GM12878 (cell line): ENCODE measurements around the gene IRF8. TPM values are rescaled to one million over a fixed set of nuclear protein-coding genes. Genes with fewer than 3 reads are reported as not detected.

Source experiments
- ATAC-seq: fragments of 200-7000 bp; cut with Tn5 transposase; 3 replicates; pipeline ENCODE4 v1.9.1; 2020; ENCODE audit warnings: mild to moderate bottlenecking, moderate library complexity
- BruUV-seq: library from RNA; stranded (reverse); fragments of 400-500 nt; replicated peaks from 2 replicates; lab custom pipeline; 2021; lab: Mats Ljungman, UMichigan
- CTCF ChIA-PET: fragments of 300-600 bp; sonication (Branson Sonifier 250); formaldehyde crosslinking; extraction: SDS; loops from one replicate; lab custom pipeline; 2021; ENCODE audit warnings: inconsistent platforms; lab: Yijun Ruan, JAX
- POLR2A ChIA-PET: fragments of 350-600 bp; formaldehyde crosslinking; extraction: SDS; loops from one replicate; lab custom pipeline; 2021; ENCODE audit warnings: inconsistent platforms; lab: Charles Lee
- RAD21 ChIA-PET: fragments of 300-600 bp; sonication (Branson Sonifier 250); formaldehyde crosslinking; loops from one replicate; lab custom pipeline; 2023; ENCODE audit warnings: antibody characterized with exemption; ENCODE audit not compliant: unreplicated experiment; lab: Charles Lee
- SMC1A ChIA-PET: fragments of 300-600 bp; sonication (Branson Sonifier 250); formaldehyde crosslinking; loops from one replicate; lab custom pipeline; 2023; ENCODE audit not compliant: unreplicated experiment, uncharacterized antibody; lab: Charles Lee
- DNase-seq: peaks from one replicate; pipeline ENCODE4 v3.0.0-alpha.2; 2011; ENCODE audit warnings: low read depth, low spot score
- FAIRE-seq: peaks from 3 replicates; lab custom pipeline; 2011; peaks lifted over from hg19 to GRCh38; lab: Jason Lieb, UNC
- H2AFZ ChIP-seq: 2 replicates; pipeline ENCODE4 v1.6.0; 2011; ENCODE audit warnings: low read depth, low read length, control low read depth; ENCODE audit not compliant: control insufficient read depth
- H3K27ac ChIP-seq: 2 replicates; pipeline ENCODE4 v1.5.1; 2011; ENCODE audit warnings: control low read depth; ENCODE audit not compliant: control insufficient read depth, insufficient read depth
- H3K27me3 ChIP-seq, 2 experiments: replicated peaks in 1 of 2; 2 replicates each; pipeline versions ENCODE4 v1.6.0 to v1.6.1; 2011; ENCODE audit warnings: low read length in 1 of 2; ENCODE audit not compliant: control insufficient read depth in 2 of 2, insufficient read depth in 2 of 2
- H3K36me3 ChIP-seq, 2 experiments: 2 replicates each; pipeline ENCODE4 v1.5.1; 2011; ENCODE audit warnings: low read length in 1 of 2; ENCODE audit not compliant: control insufficient read depth in 2 of 2, insufficient read depth in 2 of 2
- H3K4me1 ChIP-seq: 2 replicates; pipeline ENCODE4 v1.6.1; 2011; ENCODE audit warnings: mild to moderate bottlenecking, low read length, moderate library complexity, mixed read lengths; ENCODE audit not compliant: control insufficient read depth, insufficient read depth
- H3K4me2 ChIP-seq: 2 replicates; pipeline ENCODE4 v1.6.0; 2011; ENCODE audit warnings: control low read depth; ENCODE audit not compliant: control insufficient read depth, insufficient read depth
- H3K4me3 ChIP-seq: fragments of 200-600 bp; sonication (generic); 2 replicates; pipeline ENCODE4 v1.5.1; 2016
- H3K79me2 ChIP-seq: 2 replicates; pipeline ENCODE4 v1.6.0; 2011; ENCODE audit warnings: low read length; ENCODE audit not compliant: control insufficient read depth, insufficient read depth
- H3K9ac ChIP-seq: 2 replicates; pipeline ENCODE4 v1.8.0; 2011; ENCODE audit warnings: low read length, control low read depth, mixed read lengths; ENCODE audit not compliant: control insufficient read depth, insufficient read depth
- H3K9me3 ChIP-seq: replicated peaks from 3 replicates; pipeline ENCODE4 v1.5.1; 2011; ENCODE audit warnings: mild to moderate bottlenecking, low read length; ENCODE audit not compliant: control insufficient read depth, insufficient read depth
- H4K20me1 ChIP-seq: 2 replicates; pipeline ENCODE4 v1.6.0; 2011; ENCODE audit not compliant: control insufficient read depth, insufficient read depth
- ASH2L ChIP-seq: fragments of 300-600, 200-600 bp; sonication (generic); IDR thresholded peaks from 2 replicates; pipeline ENCODE4 v1.6.1; 2017; ENCODE audit warnings: low read depth, mild to moderate bottlenecking, borderline replicate concordance
- CBFB ChIP-seq: IDR thresholded peaks from 2 replicates; pipeline ENCODE4 v1.6.1; 2016; ENCODE audit warnings: antibody characterized with exemption, low read depth
- CREM ChIP-seq: IDR thresholded peaks from 2 replicates; pipeline ENCODE4 v1.6.1; 2014; ENCODE audit warnings: antibody characterized with exemption, low read depth
- DPF2 ChIP-seq: fragments of 450-650 bp; IDR thresholded peaks from 2 replicates; pipeline ENCODE4 v1.6.1; 2017; ENCODE audit warnings: mild to moderate bottlenecking
- EED ChIP-seq: sonication (generic); IDR thresholded peaks from 2 replicates; pipeline ENCODE4 v1.6.1; 2016; ENCODE audit warnings: antibody characterized with exemption, low read depth
- EP300 ChIP-seq, 2 experiments: fragments of 150-350 bp in 1 of 2; IDR thresholded peaks; 2 replicates each; pipeline ENCODE4 v1.6.1; 2011 to 2012; ENCODE audit warnings: low read depth in 2 of 2, low read length in 2 of 2, borderline replicate concordance in 1 of 2, improper control_type of control experiment in 1 of 2, inconsistent platforms in 1 of 2; ENCODE audit not compliant: control insufficient read depth in 1 of 2
- HDAC2 ChIP-seq: fragments of 200-600 bp; sonication (generic); IDR thresholded peaks from 2 replicates; pipeline ENCODE4 v1.6.1; 2017
- HDGF ChIP-seq: fragments of 450-650 bp; IDR thresholded peaks from 2 replicates; pipeline ENCODE4 v1.6.1; 2016; ENCODE audit warnings: antibody characterized with exemption
- JUNB ChIP-seq: IDR thresholded peaks from 2 replicates; pipeline ENCODE4 v1.6.1; 2016; ENCODE audit warnings: antibody characterized with exemption, mild to moderate bottlenecking
- KDM1A ChIP-seq: fragments of 200-600 bp; sonication (generic); IDR thresholded peaks from 2 replicates; pipeline ENCODE4 v1.6.1; 2016; ENCODE audit warnings: borderline replicate concordance
- PAX5 ChIP-seq: IDR thresholded peaks from 2 replicates; pipeline ENCODE4 v1.6.1; 2011; ENCODE audit warnings: low read depth, low read length, borderline replicate concordance
- POU2F2 ChIP-seq: IDR thresholded peaks from 3 replicates; pipeline ENCODE4 v1.6.1; 2011; ENCODE audit warnings: low read depth, mild to moderate bottlenecking, low read length, borderline replicate concordance
- RELA ChIP-seq: fragments of 450-650 bp; IDR thresholded peaks from 2 replicates; pipeline ENCODE4 v1.8.0; 2014; ENCODE audit warnings: borderline replicate concordance; ENCODE audit not compliant: partially characterized antibody
- SMAD5 ChIP-seq: IDR thresholded peaks from 2 replicates; pipeline ENCODE4 v1.6.1; 2016; ENCODE audit warnings: antibody characterized with exemption, low read depth
- SMC3 ChIP-seq: IDR thresholded peaks from 2 replicates; pipeline ENCODE4 v1.6.1; 2011; ENCODE audit warnings: low read length, improper control_type of control experiment, borderline replicate concordance
- SP1 ChIP-seq: IDR thresholded peaks from one replicate; pipeline ENCODE4 v1.6.1; 2011; ENCODE audit warnings: low read depth, low read length
- SPI1 ChIP-seq: IDR thresholded peaks from 2 replicates; pipeline ENCODE4 v1.6.1; 2011; ENCODE audit warnings: low read depth, mild to moderate bottlenecking, low read length, moderate library complexity, borderline replicate concordance; ENCODE audit not compliant: insufficient read depth
- TCF3 ChIP-seq: IDR thresholded peaks from 2 replicates; pipeline ENCODE4 v1.6.1; 2012; ENCODE audit warnings: low read depth, mild to moderate bottlenecking, low read length, borderline replicate concordance; ENCODE audit not compliant: insufficient read depth
- YY1 ChIP-seq: IDR thresholded peaks from 2 replicates; pipeline ENCODE4 v1.6.1; 2011; ENCODE audit warnings: low read depth, mild to moderate bottlenecking, low read length
- WGBS: methylation state at CpG from one replicate; pipeline ENCODE4 v1.1.6; 2016; ENCODE audit warnings: low lambda C conversion rate; ENCODE audit not compliant: insufficient replicate concordance, insufficient coverage; ENCODE audit errors: missing lambda C conversion rate; 5-methylcytosine and 5-hydroxymethylcytosine counted together
- in situ Hi-C: fragments of 300-500 bp; cut with MboI; formaldehyde crosslinking; loops from 9 replicates; pipeline ENCODE4 v1.14.3; 2018; ENCODE audit warnings: mixed read lengths
- intact Hi-C: fragments of 100-400 bp; cut with micrococcal nuclease; formaldehyde crosslinking; loops from one replicate; pipeline ENCODE4 v1.14.2; 2022; ENCODE audit not compliant: unreplicated experiment
- polyA plus RNA-seq, 11 experiments: library from polyadenylated mRNA; depleted of rRNA in 4 of 11; unstranded in 6 of 11; stranded (reverse) in 5 of 11; fragments of >200 nt; fragmentation: Nextera tagmentation in 4 of 11; fragmentation: Illumina TruSeq in 1 of 11; extraction: Ambion mirVana in 4 of 11; extraction: Trizol in 1 of 11; gene quantifications; 1 replicate in 1 of 11; 2 replicates in 10 of 11; pipeline versions ENCODE4 v1.2.1 to v1.2.3, GENCODE V29; 2011 to 2016; ENCODE audit warnings: inconsistent platforms in 2 of 11, missing spikeins in 2 of 11, low read depth in 1 of 11
- total RNA-seq, 4 experiments: library from RNA; depleted of rRNA in 3 of 4; stranded (reverse); fragments of >200 nt in 3 of 4; fragmentation: Illumina TruSeq in 1 of 4; extraction: Trizol in 1 of 4; gene quantifications; 2 replicates each; pipeline versions ENCODE4 v1.2.1 to v1.2.3, GENCODE V29; 2013 to 2021

The IRF8 gene
- total and polyA plus RNA-seq, 10 of the 15 experiments (the other 5 are each of a cell fraction or from before 2014, with no cell fraction given) = 17.1 to 237 (median 172) TPM

DNA sequence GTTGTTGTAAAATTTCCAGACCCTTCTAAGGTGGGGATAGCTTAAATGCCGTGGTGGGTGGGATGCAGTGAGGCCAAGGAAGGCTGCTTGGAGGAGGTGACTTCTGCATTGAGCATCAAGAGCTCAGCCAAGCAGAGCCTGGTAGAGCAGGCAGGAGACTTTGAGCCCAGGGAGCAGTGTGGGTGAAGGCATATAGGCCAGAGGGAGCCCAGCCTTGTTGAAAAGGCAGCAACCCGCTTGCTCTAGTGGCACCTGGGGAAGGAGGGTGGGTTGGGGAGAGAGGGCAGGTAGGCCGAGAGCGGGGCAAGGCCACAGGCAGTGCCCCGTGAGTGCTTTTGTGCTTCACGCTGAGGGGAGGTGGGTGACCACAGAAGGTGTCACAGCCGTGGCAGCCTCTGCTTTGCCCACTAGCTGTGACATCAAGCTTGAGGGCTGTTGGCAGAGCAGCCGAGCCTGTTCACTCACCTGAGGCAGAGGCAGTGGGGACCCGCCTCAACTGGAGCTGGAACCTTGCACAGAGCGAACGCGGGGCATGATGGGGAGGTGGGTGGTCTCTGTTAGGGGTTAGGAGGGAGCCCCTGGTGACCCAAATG, 56.1 kb downstream of the IRF8 start:
- in situ Hi-C loops = no loop called here
- Histone ChIP-seq H3K4me3 (no peak overlapping the region), H3K79me2 (no peaks in the 10 kb centered on the region), H3K27me3 (no peaks in the 10 kb centered on the region), H4K20me1 (no peaks in the 10 kb centered on the region)
- FAIRE-seq (no peak), ATAC-seq (peak; percentile 59)
- no peak for TF ChIP-seq SMAD5
- TF ChIP-seq HDAC2 = no peak
- TF ChIP-seq HDGF = no peak
- TF ChIP-seq EED = 0 out of 2 replicates have a peak, but pooled peaks have one; percentile 7
- TF ChIP-seq, all 136 proteins: peak for 1
- BruUV-seq = no TSS peak
- DNase-seq = no peak
- no peak overlapping the region; the same call in 1 of the 2 replicates for H2AFZ ChIP-seq
- H3K9me3 ChIP-seq = no peaks in the 10 kb centered on the region
- H3K4me1 ChIP-seq = peaks cover 34% of the 10 kb centered on the region
- peak overlapping the region; percentile 46 for H3K4me2 ChIP-seq
- no peak overlapping the region for H3K9ac ChIP-seq
- CTCF ChIA-PET = interaction anchor here (0.7 to 1.3 kb wide), 3 partner anchors 8 to 49 kb away, joined by 3 to 5 read pairs (median 4); no protein-coding TSS in a partner anchor
- SMC1A ChIA-PET = interaction anchor here (1.1 to 2.5 kb wide), 5 partner anchors 10 to 52 kb away, joined by 3 to 16 read pairs (median 3); no protein-coding TSS in a partner anchor
- H3K36me3 ChIP-seq = no peaks in the 10 kb centered on the region
- peak overlapping the region; percentile 20; the same call in 1 of the 2 replicates for H3K27ac ChIP-seq
- 77% methylated on average over 12 of the region's 12 CpGs for WGBS
- intact Hi-C loops = no loop called here
- RAD21 ChIA-PET = interaction anchor here (0.9 to 2.3 kb wide), 6 partner anchors 14 to 134 kb away, joined by 3 to 8 read pairs (median 4); no protein-coding TSS in a partner anchor
- POLR2A ChIA-PET = no interaction called here

- no peak for DNase-seq
- H3K9ac ChIP-seq = no peak overlapping the region
- intact Hi-C loops = no loop called here
- peak; percentile 75 for ATAC-seq
- H3K4me3 ChIP-seq = no peak overlapping the region
- ChIA-PET POLR2A (interaction anchor here (0.7 kb wide), 1 partner anchor 39 kb away, joined by 3 read pairs; no protein-coding TSS in a partner anchor), CTCF (interaction anchor here (1.2 to 1.3 kb wide), 3 partner anchors 10 to 50 kb away, joined by 3 to 5 read pairs (median 4); no protein-coding TSS in a partner anchor), SMC1A (interaction anchor here (0.5 to 2.5 kb wide), 7 partner anchors 10 to 53 kb away, joined by 3 to 16 read pairs (median 3); no protein-coding TSS in a partner anchor), RAD21 (interaction anchor here (0.9 to 2.3 kb wide), 4 partner anchors 20 to 134 kb away, joined by 3 to 8 read pairs (median 4); no protein-coding TSS in a partner anchor)
- no peaks in the 10 kb centered on the region for H3K9me3 ChIP-seq
- peak overlapping the region; percentile 20; the same call in 1 of the 2 replicates for H3K27ac ChIP-seq
- peaks cover 31% of the 10 kb centered on the region for H3K4me1 ChIP-seq
- WGBS = 17% methylated on average over 11 of the region's 11 CpGs
- FAIRE-seq = peak; percentile 91
- BruUV-seq = no TSS peak
- peak overlapping the region; percentile 76 for H3K4me2 ChIP-seq
- H3K79me2 ChIP-seq = no peaks in the 10 kb centered on the region
- no peaks in the 10 kb centered on the region for H3K27me3 ChIP-seq
- in situ Hi-C loops = no loop called here
- H3K36me3 ChIP-seq = no peaks in the 10 kb centered on the region
- H4K20me1 ChIP-seq = no peaks in the 10 kb centered on the region
- no peak overlapping the region; the same call in 1 of the 2 replicates for H2AFZ ChIP-seq
- TF ChIP-seq PAX5 (no peak), ASH2L (no peak), SP1 (no peak), SMC3 (0 out of 2 replicates have a peak, but pooled peaks have one; percentile 1), DPF2 (peak; percentile 48; the same call in 1 of the 2 replicates), CBFB (peak; percentile 37; the same call in 1 of the 2 replicates), SPI1 (peak; percentile 87), EP300 (IDR thresholded peaks at IDR 0.05; ENCODE audit: borderline replicate concordance in 1 of 2, control insufficient read depth in 1 of 2, low read depth in 2 of 2, low read length in 2 of 2) (no peak; a peak in 1 of 4 replicates), YY1 (peak; percentile 19; the same call in 1 of the 2 replicates), TCF3 (no peak), CREM (peak; percentile 37; the same call in 1 of the 2 replicates), JUNB (no peak), KDM1A (no peak), POU2F2 (no peak), RELA (peak; percentile 21)
Observed at GRCh38 chr16:85955566-85955965, 56.6 kb downstream of the IRF8 start.
